HG03060 (cell line): ENCODE measurements around the gene DCHS2.

ENCODE experiments used
- ATAC-seq: cut with Tn5 transposase; IDR thresholded peaks from one replicate; pipeline ENCODE4 v1.9.1; 2021; ENCODE audit warnings: low read depth, moderate number of reproducible peaks; ENCODE audit not compliant: unreplicated experiment

The DCHS2 gene

DNA sequence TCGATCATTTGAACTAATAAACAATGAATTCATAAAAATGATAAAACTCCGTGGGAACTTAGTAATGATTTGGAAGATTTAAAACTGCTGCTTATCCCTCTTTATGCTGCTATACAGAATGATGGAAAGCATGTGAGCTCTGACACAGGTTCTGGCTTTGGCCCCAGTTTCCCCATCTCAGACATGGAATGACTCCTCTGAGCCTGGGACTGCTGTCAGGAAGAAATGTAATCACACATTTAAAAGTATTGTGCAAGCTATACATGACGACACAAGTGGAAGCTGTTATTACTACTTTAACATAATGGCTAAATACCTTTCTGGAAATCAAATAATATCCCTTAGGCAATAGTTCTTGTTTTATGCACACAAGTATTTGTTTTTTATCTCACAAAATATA lies 161.7 kb downstream of the DCHS2 start:
- ATAC-seq: no peak

DNA sequence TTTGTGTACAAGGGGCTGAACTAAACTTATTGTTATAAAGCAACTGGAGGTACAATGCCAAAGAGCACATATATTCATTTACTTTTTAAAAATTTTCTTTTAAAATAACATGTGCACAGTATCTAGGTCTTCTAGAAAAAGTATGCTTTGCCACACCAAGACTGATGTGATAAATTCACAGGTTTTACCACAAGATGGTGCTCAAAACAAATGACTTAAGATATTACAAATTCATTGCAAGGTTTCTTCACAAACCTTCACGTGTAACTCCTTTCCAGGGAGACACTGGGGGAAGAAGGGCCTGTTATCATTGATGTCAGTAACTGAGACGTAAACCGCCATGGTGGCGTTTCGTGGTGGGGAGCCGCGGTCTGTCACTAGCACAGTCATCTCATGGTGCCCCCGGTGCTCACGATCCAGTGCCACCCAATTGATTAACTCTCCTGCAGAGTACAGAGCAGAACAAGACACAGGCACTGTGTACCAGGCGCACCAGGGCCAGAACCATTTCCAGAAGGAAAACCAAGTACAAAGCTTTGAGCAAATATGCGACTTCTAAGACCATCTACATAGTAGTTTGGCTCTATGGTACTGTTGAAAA lies 162.2 kb downstream of the DCHS2 start:
- no peak for ATAC-seq

DNA sequence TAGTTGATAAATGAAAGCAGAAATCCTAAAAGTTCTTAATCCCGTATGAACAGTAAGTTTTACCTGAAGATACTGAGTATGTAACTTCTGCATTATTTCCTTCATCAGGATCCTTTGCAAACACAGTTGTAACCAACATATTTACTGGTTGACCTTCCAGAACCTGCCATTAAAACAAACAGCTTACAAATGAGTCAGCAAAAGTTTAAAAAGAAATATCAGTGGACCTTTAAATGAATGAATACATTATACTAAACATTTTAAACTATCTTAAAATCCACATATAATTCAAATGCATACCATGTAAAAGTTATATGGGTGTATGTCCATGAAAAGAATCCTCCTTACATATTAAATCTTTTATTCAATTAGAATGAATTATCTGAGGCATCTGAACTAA lies 163.6 kb downstream of the DCHS2 start:
- ATAC-seq: no peak

DNA sequence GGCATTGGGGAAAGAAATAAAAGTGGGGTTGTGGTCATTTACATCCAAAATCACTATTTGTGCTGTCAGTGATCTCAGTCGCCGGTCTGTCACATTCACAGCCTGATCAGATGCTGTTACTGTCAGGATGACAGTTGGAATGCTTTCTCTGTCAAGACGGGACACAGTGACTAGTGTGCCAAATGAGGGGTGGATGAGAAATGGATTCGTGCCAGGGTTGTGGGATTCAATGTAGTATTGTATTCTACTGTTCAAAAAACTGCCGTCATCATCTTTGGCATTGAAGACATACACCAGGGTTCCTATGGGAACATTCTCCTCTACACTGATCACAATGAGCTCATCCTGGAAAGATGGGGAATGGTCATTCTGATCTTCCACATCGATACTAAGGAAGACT lies 171.1 kb downstream of the DCHS2 start:
- no peak for ATAC-seq

DNA sequence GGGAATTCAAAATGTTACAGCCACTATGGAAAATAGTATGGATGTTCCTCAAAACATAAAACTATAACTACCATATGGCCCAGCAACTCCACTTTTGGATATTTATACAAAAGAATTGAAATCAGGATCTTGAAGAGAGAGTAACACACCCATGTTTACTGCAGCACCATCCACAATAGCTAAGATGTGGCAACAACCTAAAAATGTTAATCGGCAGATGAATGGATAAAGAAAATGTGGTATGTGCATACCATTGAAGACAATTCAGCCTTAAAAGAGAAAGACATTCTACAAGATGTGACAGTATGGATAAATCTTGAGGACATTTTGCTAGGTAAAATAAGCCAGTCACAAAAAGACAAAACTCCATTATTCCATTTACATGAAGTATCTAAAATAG lies 171.9 kb downstream of the DCHS2 start:
- ATAC-seq: no peak

DNA sequence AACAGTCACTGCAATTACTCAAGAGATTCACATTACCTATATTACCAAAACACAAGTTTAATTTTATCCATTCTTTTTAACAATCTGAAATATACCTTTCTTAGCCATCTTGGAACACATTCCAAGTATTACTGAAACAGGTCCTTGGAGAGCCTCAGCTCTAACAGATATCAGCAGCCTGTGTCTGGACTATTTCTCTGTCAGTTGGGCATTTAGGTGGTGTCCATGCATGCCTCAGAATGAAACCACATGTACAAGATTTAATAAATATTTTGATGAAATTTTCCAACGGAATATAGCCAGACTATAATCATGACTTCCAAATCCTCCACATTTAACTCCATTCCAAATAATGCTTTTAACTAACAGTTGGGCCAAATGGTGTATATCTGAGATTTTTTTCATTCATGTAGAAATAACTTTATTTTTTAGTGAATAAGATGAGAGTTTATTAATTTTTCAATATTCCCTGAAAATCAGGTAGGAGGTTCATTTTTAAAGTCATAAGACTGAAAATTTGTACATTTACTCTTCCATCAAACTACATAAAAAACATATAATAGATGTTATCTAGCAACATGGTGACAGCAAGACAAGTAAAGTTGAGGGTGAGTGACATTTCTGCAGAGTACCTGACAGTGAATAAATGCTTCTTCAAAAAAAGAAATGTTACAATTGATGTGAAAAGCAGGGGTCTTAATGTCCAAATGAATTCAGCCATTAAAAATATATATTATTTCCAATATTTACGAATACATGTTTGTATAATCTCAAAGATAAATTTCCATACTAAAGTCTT lies 174.2 kb downstream of the DCHS2 start:
- ATAC-seq: no peak

DNA sequence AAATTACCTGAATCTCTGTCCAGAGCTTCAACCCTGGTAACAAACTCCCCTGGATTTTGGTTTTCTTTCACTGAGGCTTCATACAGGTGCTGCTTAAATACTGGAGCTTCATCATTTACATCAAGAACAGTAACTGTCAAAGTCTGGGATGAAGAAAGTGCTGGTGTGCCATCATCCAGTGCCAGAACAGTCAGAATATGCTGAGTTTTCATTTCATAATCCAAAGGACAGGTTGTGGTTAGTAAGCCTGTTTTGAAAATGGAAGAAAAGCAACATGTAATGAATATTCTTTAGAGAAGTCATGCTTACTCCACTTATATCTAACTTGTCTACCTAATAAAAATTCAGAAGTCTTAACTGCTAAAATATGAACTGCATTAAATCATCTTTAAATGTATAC lies 175.9 kb downstream of the DCHS2 start:
- no peak for ATAC-seq

DNA sequence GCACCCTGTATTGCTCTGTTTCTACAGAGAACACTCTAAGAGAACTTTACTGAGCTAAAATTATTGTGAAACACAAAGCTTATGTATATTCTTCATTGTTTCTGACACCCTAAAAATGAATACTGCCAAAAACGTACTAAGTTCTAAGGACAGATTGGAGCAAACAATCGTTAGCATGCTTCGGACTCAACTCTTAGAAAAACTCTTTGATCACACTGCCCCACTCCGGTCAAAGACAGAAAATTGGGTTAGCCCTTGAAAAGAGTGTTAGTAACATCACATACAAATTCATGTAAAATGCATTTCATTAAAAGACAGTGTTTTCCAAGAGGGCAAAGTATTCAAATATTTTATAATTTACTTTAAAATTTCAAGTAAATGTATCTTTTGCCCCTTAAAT lies 177.4 kb downstream of the DCHS2 start:
- no peak for ATAC-seq

DNA sequence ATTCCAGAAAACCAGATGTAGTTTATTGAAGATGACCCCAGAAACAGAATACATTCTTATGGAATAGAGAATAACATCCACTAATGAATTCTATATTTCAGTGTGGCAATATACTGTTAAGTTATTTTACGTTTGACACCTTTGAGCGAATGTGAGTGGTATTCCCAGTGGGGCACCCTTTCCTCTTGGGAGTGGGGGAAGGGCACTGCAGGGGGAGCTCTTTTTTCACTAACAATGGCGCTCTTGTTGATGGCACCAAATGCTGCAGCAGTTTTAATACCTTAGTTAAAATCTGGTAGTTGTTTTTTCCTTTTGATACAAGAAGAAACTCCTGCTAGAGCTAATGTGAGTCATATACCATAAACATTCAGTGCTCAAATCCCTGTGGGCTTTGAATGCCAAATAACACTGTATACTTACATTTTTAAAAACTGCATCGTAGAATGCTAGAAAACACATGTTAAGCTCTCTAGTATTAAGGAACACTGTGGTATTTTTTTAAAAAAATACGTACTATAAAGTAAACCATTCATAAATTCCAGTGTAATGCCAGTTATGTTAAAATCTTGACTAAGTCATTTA lies 178.5 kb downstream of the DCHS2 start:
- ATAC-seq: no peak

DNA sequence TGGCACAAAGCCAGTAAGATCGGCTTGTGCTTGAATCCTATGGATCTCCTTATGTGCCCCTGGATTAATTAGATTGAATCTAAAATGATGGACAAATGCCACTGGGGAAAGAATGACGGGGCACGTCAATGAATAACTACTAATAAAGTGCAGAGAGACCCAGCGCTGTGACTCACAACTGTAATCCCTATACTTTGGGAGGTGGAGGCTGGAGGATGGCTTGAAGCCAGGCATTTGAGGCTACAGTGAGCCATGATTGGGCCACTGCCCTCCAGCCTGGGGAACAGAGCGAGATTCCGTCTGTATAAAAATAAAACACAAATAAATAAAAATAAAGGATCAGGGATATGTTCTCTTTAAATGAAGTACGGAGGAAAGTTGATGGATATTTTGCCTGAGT lies 179.4 kb downstream of the DCHS2 start:
- ATAC-seq: no peak

DNA sequence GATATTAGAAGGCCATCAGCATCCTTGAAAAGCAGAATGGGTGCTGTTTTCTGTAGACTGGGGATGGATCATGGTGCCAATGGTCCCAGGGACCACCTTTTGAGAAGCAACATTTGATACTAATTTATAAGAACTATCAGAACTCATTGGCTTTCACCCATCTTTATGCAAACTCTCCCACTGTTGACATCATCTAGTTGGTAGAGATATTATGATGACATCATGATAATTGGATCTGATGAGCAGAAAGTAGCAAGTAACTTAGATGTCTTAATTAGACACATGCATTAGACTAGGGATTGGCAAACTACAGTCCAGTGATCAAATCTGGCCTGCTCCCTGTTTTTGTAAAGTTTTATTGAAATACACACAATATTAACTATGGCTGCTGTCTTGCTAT lies 181.0 kb downstream of the DCHS2 start:
- ATAC-seq: no peak

DNA sequence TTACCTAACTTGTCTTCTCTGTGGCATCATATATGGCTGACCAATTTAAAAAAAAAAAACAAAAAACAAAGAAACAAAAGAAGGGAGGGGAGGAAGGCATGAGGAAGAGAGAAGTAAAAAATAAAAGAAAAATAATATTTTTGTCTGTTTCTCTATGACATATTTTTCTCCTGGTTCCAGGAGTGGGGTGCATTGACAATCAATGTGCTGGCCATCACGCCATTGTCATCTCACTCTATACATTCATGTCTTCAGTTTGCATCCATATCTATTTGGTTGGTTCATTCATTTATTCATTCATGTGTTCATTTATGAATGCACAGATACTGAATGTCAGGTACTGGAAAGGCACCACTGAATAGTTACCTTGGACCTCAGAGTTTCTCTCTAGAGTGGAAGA lies 183.4 kb downstream of the DCHS2 start:
- no peak for ATAC-seq

DNA sequence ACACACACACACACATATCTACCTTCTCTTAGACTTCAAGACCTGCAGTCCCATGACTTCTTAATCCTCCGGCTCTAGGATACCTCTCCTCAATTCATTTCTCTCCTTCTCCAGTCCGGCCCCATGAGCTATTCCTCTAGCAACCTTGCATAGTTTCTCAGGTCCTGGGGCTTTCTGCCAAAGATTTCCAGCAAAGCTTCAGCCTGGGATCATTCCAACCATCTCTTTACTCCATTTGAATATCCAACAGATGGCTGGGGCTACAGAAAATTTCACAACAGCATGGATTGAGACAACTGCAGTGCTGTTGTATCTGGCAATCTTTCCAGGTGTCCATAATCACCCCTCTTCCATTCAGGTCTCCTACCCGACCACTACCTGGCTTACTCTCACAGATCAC lies 184.1 kb downstream of the DCHS2 start:
- no peak for ATAC-seq

DNA sequence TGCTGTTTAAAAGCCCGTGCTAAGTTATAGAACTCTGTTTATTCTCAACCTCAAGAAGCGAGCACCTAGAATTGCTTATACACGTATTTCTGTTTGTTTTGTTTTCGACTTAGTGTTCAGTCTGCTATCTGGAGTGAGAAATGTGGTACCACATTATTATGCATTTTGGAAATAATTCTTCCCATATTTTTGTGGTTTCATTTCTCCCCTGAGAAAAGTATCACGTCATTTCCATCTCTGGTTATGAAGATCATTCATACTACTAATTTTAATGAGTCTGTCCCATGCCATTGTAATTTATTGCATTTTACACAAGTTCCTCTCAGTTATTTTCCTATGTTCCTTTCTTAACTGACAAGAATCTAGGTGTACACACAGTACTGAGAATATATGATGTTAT lies 186.0 kb downstream of the DCHS2 start:
- ATAC-seq: no peak

DNA sequence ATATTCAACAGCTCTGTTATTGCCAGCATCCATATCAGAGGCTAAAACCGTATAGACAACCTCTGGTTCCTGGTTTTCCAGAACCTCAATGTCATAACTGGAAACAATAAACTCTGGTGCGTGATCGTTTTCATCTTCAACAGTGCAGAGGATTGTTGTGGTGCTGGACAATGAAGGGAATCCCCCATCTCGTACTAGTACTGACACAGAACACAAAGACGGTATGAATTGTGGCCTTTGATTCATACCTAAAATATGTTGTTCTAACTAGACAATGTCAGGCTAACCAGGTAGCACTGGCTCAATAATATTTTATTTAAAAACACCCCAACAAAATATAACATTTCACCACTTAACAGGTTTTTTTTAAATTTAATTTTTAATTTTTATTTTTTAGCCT lies 186.9 kb downstream of the DCHS2 start:
- no peak for ATAC-seq

DNA sequence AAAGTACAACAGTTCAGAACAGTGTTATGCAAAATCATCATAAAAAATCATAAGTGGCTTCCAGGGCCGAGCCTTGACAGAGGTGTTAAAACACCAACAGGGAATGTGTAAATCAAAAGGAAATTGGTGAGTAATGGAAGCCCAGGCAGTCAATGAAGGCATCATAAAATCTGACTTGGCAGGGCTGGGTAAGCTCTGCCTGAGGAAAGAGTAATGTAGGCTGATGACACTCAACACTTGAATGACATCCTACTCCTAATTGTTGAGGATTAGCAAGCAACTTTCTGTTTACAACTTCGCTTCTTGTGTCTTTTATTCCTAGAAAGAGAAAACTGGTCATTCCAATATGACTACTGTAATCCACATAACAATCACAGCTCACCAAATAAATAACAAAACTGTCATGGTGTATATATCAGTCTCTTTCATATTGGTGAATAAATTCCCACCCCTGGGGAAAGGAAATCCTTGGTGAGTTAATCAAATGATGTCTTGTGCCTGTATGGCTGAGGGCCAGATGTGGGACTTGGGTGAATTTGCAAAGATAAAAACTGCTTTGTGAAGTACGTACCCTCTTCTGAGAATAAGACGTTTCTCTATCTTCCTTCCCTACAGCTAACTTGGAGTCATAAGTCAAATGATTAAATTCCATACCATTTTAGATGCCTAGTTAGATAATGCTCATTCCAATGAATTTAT lies 196.8 kb downstream of the DCHS2 start:
- ATAC-seq: no peak

DNA sequence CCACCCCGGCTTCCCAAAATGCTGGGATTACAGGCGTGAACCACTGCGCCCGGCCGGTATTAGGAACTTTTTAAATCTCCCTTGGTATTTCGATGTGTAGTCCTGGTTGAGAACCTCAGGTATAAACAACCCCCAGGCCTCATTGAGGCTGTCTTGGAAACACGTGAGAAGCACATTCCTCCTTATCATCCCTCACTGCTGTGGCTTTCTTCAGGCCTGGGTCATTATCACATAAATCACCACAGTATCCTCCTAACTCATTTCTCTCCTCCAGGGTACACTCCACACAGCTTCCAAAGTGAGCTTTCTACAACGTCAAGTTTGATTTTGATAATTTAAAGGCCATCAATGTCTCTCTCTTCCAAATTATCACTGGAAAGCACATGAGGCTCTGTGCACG lies 198.2 kb downstream of the DCHS2 start:
- ATAC-seq: no peak

DNA sequence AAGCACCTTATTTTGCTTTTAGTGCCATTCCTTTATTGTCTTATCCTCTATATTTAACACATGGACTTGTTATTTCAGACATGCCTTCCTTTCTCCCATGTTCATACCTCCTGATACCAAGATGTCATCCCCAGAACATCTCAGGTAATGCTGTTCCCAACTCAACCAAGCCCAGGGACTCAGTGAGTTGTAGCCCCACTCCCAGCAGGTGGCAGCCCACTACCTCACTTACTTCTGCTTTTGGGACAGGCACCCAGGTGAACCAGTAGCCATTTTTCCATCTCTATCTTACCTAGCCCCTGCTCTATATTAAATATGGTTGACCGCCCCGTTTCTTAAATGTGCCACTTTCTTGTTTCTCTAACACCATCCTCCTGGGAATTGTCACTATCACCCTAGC lies 199.0 kb downstream of the DCHS2 start:
- no peak for ATAC-seq

DNA sequence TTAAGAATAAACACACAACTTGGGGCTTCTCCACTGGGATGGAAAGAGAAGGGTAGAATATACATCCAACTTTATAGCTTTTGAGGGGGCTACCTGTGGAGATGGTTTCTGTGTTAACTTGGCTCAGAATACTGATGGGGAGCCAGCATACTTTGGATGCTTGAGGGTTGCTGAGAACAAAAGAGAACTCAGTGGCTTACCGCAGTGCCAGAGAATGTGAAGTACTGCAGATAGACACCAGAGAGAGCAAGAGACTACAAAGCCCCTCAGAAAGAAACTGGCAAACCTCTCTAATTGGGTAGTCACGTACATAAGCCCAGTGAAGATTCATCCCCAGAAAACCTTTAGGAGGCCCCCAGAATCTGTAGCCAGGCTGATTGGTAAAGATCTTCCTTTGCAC lies 214.4 kb downstream of the DCHS2 start:
- no peak for ATAC-seq

DNA sequence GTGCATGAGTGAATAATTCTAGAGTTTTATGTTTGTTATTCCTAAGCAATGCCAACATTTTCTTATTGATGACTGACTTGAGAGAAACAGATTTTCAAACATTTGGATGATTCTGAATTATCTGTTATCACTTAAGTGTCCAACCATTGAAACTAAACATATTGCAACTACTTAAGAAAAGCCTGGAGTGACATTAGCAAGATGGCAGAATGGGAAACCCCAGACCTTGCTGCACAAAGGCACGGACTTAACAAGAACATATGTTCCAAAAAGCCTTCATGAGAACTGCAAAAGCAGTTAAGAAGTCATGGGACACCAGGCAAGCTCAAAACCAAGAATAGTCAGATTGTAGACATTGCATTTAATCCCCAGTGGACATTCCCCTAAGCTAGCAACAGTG lies 215.1 kb downstream of the DCHS2 start:
- no peak for ATAC-seq

DNA sequence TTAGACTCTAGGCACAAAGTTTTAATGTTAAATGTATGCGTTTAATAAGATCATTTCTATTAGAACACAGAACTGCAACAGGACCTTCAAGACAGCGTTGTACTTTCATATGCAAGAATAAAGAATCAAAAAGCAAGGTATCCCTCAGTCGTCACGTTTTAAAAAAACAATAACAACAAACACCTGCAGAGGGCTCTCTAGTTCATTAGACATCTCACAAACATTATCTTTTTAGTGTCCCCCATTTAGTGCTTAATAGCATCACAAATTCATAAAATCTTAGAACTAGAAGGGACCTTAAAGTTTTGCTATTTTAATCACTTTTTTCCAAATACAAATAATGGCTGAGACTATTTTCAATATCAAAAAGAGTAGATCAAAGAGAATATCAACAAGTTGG lies 236.6 kb downstream of the DCHS2 start:
- ATAC-seq: no peak

DNA sequence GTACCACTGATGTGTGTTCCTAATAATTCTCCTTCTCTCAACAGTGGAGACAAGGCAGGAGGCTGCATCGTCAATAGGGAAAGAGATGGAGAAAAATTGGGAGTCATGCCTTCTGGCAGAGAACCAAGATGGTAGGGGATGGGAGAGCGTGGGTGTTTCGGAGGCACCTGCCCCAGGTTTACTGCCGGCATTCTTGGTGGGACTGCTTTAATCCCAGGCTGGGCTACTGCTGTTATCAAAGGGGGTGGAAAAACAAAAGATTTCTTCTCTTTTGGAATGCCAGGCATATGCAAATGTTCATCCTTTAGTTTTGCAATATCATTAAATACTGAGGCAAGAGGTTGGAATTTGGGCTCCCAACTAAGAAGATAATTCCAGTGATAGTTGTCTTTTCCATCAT lies 257.0 kb downstream of the DCHS2 start:
- no peak for ATAC-seq
